GM21447 (cell line): Measurements from ENCODE around the gene ZSWIM1.
A peak's percentile ranks its signal among the peaks of the same experiment; 100 is the strongest.
"Not testable (repeated sequence)": the region's sequence is repeated elsewhere in the genome, so short reads cannot be mapped to it uniquely, and the experiment has no call there.

Source experiments
- ATAC-seq: cut with Tn5 transposase; IDR thresholded peaks from one replicate; pipeline ENCODE4 v1.9.1; 2021; ENCODE audit not compliant: unreplicated experiment

The ZSWIM1 gene

DNA sequence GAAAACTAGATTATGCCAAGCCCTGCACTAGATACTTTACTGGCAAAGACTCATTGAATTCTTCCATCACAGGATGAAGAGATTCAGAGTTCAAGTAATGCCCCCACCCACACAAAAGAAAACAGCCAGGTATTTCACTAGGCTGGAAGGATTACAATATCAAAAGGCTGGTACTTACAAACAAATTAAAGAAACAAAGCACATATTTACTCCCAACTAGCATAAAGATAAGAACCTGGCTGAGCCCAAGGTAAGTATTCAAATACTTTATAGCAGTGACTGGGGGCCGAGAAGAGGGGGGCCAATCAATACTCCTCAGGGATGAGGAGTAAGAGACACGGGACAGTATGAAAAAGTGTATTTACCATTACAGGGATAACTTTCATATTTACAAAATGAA lies 27.5 kb upstream of the ZSWIM1 start:
- no peak for ATAC-seq

DNA sequence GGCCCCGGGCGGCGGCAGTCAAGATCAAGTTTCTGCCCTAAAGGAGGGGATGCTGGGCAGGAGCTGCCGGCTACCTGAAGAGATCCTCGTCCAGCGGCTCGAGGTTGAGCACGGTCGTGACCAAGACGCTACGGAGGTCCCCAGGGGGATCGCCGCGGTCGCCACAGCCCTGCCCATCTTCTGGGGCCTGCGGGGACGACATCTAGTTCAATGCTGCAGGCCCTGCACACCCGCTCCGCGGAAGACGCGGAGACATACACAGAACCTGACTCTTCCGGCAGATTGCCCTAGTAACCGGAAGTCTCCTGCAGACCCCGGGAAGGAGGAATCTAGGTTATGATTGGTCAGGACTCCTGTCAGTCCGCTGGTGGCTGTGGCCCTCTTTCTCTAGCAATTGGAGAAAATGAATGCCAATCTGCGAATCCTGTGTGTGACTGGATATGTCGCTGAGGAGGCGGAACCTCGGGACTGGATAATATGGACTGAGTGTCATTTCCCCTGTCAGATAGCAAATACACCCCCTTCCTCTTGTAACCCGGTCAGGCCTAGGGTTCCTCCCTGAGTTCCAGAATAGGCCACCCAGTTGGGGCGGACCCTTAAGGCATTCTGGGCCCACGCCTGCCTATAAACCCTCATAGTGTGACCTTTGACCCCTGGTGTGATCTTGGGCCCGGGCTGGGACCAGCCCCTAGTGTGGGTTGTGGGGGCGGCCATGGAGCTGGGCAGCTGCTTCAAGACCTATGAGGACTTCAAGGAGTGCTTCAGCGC lies 23.7 kb upstream of the ZSWIM1 start, which contains the start of the genes ACOT8 and ZSWIM3:
Gene ACOT8, minus strand, starts transcription at position 279 of the 768 bp plus-strand sequence. Its CDS starts 77 bp downstream, at position 202.
Gene ZSWIM3, plus strand, starts transcription at position 501 of the 768 bp plus-strand sequence. Its CDS starts 212 bp downstream, at position 713.
- peak; percentile 96 for ATAC-seq

DNA sequence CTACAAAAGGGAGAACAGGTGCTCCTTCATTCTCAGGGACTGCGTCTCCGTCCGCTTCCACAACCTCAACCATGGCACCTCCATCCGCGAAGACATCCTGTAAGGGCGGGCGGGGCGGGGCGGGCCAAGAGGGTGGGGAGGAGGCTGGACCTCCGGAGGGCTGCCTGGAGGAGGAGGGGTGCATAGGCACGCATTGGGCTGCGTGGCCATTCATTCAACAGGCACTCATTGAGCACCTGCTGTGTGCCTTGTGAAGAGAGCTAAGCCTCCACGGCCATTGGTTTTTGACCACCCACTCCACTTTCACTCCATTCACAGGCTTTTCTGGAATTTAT lies 23.2 kb upstream of the ZSWIM1 start:
- peak; percentile 25 for ATAC-seq

DNA sequence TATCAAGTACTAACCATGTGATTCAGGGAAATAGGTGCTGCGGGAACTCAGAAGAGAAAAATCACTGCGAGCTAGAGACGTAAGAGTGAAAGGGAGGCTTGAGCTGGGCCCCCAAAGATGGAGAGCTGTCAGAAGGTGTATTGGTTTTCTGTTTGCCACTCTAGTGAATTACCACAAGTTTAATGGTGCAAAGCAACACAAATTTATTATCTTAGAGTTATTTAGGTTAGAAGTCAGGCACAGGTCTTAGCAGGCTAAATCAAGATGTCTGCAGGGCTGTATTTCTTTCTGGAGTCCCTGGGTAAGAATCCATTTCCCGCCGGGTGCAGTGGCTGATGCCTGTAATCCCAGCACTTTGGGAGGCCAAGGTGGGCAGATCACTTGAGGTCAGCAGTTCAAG lies 21.1 kb upstream of the ZSWIM1 start:
- no peak for ATAC-seq

DNA sequence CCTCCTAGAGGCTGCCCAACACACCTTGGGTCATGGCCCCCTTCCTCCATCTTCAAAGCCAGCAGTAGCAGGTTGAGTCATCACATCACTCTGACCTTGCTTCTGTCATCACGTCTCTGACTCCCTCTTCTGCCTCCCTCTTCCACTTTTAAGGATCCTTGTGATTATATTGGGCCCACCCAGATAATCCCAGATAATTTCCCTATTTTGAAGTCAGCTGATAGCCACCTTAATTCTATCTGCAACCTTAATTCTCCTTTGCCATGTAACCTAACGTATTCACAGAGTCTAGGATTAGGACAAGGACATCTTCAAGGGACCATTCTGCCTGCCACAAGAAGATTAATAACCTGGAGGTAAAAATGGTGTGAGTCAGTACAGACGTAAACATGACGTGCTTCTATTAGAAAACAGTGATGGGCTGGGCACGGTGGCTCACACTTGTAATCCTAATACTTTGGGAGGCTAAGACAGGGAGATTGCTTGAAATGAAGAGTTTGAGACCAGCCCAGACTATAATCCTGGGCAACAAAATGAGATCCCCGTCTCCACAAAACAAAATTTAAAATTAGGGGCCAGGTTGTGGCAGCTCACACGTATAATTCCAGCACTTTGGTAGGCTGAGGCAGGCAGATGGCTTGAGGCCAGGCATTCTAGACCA lies 20.3 kb upstream of the ZSWIM1 start:
- no peak for ATAC-seq

DNA sequence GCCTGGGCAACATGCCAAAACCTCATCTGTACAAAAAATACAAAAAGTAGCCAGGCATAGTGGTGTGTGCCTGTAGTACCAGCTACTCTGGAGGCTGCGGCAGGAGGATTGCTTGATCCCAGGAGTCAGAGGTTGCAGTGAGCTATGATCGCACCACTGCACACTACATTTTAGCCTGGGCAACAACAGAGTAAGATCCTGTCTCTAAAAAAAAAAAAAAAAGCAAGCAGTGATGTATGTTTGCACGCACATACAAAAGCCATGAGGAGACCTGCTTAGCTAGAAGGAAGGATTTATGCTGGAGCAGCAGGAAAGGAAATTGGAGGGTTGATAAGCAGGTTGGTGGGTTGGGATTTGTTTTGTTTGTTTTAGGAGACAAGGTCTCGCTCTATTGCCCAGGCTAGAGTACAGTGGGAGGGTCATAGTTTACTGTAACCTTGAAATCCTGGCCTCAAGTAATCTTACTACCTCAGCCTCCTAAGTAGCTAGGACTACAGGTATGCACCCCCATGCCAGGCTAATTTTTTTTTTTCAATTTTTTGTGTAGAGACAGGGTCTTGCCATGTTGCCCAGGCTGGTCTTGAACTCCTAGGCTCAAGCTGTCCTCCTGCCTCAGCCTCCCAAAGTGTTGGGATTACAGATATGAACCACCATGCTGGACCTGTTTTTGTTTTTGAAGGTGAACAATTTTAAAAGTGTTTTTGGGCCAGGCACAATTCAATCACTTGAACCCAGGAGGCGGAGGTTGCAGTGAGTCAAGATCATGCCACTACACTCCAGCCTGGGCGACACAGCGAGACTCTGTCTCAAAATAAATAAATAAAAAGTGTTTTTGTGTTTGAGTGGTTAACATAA lies 19.6 kb upstream of the ZSWIM1 start:
- ATAC-seq = no peak

DNA sequence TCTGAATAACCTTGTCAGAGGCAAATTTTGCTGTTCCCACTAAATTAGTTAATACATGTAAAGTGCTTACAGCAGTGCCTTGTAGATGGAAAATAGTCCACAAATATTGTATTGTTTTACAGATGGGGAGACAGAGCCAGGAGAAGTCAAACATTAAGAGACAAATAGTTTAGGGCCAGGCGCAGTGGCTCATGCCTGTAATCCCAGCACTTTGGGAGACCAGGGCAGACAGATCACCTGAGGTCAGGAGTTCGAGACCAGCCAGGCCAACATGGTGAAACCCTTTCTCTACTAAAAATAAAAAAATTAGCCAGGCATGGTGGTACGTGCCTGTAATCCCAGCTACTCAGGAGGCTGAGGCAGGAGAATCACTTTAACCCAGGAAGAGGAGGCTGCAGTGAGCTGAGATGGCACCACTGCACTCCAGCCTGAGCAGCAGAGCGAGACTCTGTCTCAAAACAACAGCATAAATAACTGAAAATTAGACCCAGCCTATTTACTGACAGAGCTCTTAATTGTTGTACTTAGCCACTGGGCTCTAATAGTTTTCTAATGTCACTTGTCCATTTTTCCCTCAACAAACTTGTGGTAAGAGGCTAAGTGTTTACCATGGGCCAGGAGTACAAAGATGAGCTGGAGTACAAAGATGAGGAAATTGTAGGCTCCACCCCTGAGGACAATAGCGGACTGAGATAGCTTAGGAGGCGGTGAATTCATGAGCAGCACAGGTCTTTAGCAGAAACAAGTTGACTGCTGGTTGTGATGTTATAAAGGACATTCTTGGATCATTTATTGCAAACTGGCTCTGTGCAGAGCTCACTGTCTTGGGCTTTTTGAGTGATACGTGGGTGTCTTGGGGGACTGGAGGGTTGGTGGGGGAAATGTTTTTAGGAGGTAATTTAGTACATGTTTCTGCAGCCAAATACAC lies 17.2 kb upstream of the ZSWIM1 start:
- no peak for ATAC-seq

DNA sequence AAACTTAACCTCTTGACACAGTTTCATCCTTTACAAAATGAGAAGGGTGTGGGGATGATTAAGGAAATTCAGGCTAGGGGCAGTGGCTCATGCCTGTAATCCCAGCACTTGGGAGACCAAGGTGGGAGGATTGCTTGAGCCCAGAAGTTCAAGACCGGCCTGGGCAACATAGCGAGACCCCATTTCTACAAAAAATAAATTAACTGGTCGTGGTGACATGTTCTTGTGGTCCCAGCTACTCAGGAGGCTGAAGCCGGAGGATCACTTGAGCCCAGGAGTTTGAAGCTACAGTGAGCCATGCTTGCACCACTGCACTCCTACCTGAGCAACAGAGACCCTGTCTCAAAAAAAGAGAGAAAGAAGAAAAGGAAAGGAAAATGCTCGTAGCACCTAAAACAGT lies 14.6 kb upstream of the ZSWIM1 start:
- no peak for ATAC-seq

DNA sequence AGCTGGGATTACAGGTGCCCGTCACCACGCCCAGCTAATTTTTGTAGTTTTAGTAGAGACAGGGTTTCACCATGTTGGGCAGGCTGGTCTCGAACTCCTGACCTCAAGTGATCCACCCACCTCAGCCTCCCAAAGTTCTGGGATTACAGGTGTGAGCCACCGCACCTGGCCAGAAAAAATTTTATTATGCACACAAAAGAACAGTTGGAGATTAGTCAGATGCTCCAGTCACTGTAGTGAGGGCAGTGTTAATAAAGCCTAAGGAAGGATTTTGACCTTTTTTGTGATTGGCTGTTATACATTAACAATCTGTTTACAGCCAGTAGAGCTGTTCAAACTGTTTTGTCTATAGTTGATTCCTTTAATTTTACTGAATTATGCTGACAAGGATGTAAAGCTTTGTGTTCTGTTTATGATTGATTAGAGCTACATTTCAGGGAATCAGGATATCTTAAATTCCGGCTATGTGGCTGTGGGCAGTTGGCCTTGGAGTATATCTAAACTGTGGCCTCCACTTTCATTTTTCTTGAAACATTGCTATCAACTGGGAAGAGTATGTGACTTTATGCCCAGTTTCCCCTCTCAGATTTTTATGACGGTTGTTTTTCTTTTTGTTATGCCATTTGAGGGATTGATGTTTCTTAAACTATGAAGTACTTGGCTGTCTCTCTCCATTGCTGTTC lies 13.8 kb upstream of the ZSWIM1 start:
- ATAC-seq = no peak

DNA sequence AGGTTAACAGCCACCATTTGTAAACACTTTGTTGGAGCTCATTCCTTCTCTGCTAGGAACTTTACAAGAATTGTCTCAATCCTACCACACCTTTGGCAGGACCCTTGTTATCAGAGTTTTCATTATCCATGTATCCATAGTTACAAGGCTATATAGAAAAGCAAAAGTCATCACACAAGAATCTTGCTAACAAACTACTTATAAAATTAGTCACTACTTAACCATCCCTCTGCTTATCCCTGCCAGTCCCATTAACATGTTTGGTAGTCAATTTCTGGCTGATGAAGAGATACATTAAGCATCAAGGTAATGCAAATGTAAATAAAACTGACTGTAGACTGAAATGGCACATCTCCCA lies 13.2 kb upstream of the ZSWIM1 start:
- ATAC-seq = no peak

DNA sequence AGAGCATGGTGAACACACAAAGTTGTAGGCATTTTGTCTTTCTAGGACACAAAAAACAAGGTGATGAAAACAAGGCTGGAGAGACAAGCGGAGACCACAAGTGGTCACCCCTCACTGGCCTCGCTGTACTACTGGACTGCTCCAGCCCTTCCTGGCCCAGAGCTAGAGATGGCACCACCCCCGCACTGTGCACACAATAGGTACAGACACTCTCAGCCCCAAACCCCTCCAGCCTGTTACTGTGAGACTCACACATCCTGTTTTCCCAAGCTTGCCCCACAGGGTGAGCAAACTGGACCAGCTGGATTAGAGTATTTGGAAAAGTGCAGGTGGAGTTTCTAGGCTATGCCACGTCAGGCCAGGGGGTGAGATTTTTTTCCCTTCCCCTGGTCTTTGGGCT lies 8.4 kb upstream of the ZSWIM1 start:
- ATAC-seq = no peak

DNA sequence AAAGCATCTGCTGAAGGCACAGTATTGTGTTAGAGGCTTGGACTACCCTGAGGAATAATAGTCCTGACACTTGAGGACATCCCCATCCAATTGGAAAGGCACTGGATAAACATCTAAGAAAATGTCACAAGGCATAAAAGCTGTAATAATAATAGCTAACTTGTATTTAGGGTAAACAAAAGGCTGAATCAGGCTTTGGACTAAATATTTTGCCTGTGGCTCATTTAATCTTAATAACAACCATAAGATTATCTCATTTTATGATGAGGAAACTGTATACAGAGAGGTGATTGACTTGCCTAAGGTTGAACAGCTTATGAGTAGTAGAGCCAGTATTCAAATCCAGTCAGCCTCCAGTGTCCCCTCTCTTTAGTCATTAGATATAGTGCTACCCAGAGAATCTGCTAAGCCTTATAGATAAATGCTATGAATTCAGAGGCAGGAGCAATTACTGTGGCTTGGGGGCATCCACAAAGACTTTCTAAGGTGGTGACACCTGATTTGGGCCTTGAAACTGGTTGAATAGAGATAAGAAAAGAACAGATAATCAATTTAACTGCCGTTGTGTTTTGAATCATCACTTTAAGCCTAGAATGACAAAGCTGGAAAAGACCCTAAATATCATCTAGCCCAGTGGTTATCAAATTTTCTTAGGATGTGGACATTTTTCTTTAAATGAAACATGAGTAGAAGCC lies 7.5 kb upstream of the ZSWIM1 start:
- no peak for ATAC-seq

DNA sequence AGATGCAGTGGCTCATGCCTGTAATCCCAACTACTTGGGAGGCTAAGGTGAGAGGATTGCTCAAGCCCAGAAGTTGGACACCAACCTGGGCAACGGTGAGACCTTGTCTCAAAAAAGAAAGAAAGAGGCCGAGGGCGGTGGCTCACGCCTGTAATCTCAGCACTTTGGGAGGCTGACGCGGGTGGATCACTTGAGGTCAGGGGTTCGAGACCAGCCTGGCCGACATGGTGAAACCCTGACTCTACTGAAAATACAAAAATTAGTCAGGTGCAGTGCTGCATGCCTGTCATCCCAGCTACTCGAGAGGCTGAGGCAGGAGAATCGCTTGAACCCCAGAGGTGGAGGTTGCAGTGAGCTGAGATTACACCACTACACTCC lies 6.9 kb upstream of the ZSWIM1 start:
- not testable (repeated sequence) for ATAC-seq

DNA sequence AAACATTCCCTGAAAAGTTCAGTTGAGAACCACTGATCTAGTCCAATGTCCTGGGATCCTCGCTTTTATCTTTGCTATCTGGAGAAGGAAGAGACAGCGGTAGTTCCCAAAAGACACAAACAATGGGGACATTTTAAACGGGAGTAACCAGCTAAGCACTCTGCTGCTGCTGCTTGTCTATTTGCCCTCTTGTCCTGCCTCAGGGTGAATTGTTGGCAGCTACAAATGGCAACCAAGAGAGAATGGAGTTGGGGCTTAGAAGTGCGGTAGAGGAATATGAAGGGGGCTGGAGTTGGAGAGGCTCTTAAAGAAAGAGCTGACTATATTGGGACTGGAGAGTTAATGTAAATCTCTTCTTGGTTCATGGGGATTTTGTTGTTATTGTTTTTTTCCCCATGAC lies 6.5 kb upstream of the ZSWIM1 start:
- no peak for ATAC-seq

DNA sequence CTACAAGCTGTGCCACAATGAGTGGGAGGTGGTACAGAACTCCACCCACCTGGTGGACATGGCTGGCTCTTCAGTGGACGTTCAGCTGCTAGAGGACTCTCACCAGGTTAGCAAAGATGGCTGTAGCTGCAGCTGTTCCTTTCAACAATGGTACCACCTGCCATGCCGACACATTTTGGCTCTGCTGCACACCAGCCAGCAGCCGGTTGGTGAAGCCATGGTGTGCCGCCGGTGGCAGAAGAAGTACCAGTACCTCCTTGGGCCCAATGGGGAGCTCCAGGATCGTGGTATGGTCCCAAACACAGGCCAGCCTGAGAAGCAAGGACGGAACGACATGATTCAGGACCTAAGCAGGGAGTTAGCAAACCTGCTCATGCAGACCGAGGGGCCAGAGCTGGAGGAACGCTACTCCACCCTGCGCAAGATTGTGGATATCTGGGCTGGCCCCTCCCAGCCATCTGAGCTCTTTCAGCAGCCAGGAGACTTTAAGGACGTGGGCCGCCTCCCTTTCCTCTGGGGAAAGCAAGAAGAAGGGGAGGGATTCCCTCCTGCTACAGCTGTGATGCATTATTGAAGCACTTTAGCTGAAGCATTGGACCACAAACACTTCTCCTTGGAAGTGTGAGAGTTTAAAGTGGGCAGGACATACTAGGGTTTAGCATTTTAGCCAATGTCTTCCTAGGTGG lies 2.8 kb upstream of the ZSWIM1 start:
- ATAC-seq = no peak

DNA sequence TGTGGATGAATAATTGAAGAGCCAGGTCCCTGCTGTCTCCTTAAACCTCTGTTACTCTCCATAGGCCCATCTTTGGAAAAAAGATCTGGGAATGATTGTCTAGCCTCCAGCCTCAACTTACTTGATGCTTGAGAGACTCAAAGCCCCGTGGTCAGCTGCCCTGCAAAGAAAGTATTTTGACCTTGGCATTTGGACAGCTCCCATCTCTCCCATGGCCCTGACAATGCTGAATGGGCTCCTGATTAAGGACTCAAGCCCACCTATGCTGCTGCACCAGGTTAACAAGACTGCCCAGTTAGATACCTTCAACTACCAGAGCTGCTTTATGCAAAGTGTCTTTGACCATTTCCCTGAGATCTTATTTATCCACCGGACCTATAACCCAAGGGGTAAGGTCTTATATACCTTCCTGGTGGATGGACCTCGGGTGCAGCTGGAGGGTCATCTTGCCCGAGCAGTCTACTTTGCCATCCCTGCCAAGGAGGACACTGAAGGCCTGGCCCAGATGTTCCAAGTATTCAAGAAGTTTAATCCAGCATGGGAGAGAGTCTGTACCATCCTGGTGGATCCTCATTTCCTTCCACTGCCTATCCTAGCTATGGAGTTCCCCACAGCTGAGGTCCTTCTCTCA lies 1.6 kb downstream of the ZSWIM1 start:
- ATAC-seq = no peak

DNA sequence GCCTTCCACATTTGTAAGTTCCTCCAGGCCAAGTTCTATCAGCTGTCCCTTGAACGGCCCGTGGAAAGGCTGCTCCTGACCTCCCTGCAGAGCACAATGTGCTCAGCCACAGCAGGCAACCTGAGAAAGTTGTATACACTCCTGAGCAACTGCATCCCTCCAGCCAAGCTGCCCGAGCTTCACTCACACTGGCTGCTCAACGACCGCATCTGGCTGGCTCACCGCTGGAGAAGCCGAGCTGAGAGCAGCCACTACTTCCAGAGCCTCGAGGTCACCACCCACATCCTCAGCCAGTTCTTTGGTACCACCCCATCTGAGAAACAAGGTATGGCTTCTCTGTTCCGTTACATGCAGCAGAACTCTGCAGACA lies 2.1 kb downstream of the ZSWIM1 start:
- no peak for ATAC-seq

DNA sequence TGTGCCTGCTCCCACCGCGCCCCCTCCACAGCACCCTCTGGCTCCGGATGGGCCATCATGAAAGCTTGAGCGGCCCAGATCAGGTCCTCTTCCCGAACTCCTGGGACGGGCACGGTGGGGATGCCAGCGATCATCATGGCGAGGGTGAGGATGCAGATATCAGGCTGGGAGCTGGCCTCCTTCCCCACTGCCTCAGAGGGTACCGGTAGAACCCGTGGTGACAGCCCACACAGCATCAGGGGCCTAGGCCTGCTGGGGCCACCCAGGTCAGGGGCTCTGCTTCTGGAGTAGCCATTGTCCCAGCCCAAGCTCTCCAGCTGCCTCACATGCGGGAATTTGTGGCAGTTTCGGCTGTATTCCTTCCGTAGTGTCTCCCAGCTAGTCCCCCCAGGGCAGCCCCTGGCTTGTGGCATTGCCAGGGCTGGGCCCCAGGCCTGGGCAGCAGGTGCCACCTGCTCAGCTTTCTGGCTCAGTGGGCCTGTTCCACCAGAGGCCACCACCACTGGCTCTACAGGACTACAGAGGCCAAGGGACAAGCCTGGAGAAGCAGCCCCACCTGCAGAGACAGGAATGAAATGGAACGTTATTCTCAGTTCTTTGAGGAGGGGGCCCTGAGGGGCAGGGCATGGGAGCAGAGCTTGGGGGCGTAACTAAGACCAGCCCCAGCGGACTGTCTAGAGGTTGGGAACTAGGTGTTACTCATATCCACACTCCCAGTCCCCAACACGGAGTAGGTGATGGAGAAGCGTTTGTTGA lies 5.7 kb downstream of the ZSWIM1 start:
- ATAC-seq = no peak
